Parathyroid adenoma (tissue), 2 donors: ENCODE measurements around the gene GPR137.

Experiments used
- H2AFZ ChIP-seq: fragments of 300-600 bp; sonication (generic); one replicate; pipeline ENCODE4 v1.7.0; 2017; ENCODE audit warnings: antibody characterized with exemption, mild to moderate bottlenecking
- H3K27ac ChIP-seq: fragments of 300-600 bp; sonication (generic); one replicate; pipeline ENCODE4 v1.7.0; 2017
- H3K27me3 ChIP-seq: fragments of 300-600 bp; sonication (generic); one replicate; pipeline ENCODE4 v1.7.0; 2017; ENCODE audit warnings: low read length; ENCODE audit not compliant: control insufficient read depth, insufficient read depth
- H3K36me3 ChIP-seq: fragments of 300-600 bp; sonication (generic); one replicate; pipeline ENCODE4 v1.7.0; 2017; ENCODE audit warnings: low read length; ENCODE audit not compliant: control insufficient read depth, insufficient read depth
- H3K4me1 ChIP-seq: fragments of 300-600 bp; sonication (generic); one replicate; pipeline ENCODE4 v1.7.0; 2017; ENCODE audit warnings: control low read depth
- H3K4me2 ChIP-seq: fragments of 300-600 bp; sonication (generic); one replicate; pipeline ENCODE4 v1.7.0; 2017; ENCODE audit warnings: low read length
- H3K4me3 ChIP-seq: fragments of 300-600 bp; sonication (generic); one replicate; pipeline ENCODE4 v1.7.0; 2017; ENCODE audit warnings: low read depth, low read length
- H3K79me2 ChIP-seq: fragments of 300-600 bp; sonication (generic); one replicate; pipeline ENCODE4 v1.7.0; 2017; ENCODE audit warnings: control low read depth
- H3K9ac ChIP-seq: fragments of 300-600 bp; sonication (generic); one replicate; pipeline ENCODE4 v1.7.0; 2017; ENCODE audit warnings: mild to moderate bottlenecking
- H3K9me3 ChIP-seq: fragments of 300-600 bp; sonication (generic); one replicate; pipeline ENCODE4 v1.7.0; 2017; ENCODE audit warnings: low read length; ENCODE audit not compliant: control insufficient read depth
- CTCF ChIP-seq: fragments of 300-600 bp; sonication (generic); IDR thresholded peaks from one replicate; pipeline ENCODE4 v1.7.0; 2017; ENCODE audit warnings: antibody characterized with exemption, mild to moderate bottlenecking
- donor health status: primary hyperparathyroidism.

Gene GPR137

DNA sequence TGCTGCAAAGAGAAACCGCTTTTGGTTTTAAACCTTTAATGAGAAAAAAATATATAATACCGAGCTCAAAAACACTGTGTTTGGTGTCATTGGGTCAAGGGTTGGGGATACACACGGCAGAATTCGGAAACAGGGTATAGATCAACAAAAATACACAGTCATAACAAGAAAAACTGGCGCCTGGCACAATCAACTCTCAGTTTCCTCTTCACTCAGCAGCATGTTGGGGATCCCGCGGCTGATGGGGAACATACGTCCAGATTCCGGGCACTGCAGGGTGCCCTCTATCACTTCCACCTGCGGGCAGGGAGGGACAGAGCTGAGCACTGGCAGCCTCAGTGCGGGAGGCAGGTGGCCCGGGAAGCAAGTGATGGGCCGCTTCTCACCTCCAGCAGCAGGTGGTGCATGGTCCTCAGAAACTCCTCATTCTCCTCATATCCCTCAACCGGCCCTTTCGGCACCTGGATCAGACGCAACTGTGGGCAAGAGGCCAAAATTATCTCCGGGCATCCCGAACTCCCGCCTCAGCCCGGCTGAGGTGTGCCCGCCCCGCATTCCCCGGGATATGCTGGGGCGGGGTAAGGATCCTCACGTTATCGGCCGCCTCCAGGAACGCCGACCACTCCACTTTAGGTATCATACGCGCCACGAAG lies 31.1 kb downstream of the GPR137 start:
- H3K4me3 ChIP-seq: peak overlapping the region; percentile 92
- peak overlapping the region; percentile 99 for H3K27ac ChIP-seq
- no peaks in the 10 kb centered on the region for H3K36me3 ChIP-seq
- peaks cover 4% of the 10 kb centered on the region for H3K4me1 ChIP-seq
- peak overlapping the region; percentile 78 for H2AFZ ChIP-seq
- H3K9me3 ChIP-seq: no peaks in the 10 kb centered on the region
- no peak for TF ChIP-seq CTCF
- peak overlapping the region; percentile 89 for H3K9ac ChIP-seq
- no peaks in the 10 kb centered on the region for H3K27me3 ChIP-seq
- H3K4me2 ChIP-seq: peak overlapping the region; percentile 99
- no peaks in the 10 kb centered on the region for H3K79me2 ChIP-seq

DNA sequence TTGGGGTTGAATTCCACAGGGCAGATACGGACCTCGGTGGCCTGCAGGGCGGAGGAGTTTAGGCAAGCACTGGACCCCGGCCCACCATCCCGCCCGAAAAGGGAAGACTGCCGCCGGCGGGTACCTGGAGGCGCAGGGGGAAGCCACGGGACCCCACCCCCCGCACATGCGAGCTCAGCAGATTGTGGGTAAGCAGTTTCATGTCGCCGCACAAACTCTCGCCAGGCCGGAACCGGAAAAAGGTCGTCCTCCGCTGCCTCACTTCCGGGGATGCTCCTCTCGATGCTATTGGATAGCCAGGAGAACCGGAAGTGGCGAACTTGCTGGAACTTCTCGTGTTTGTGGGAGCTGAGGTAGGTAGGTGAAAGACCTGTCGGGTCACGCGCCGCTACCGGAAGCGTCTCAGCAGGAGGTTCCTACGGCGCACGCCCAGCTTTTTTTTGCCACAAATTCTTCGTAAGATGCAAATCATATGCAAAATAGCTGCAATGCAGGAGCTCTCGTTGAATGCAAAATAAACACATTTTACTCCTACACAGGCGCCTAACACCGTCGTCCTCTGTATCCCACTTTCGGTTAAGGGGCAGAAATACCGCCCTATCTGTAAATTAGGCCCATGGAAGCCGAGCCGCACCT lies 31.8 kb downstream of the GPR137 start, which contains the start of gene TRMT112:
TSS of gene TRMT112 (minus strand) at position 235 of the 636 bp plus-strand sequence. CDS start at position 202, 33 bp downstream.
- Histone ChIP-seq H3K9ac (peak within 1 kb of the TSS; percentile 89), H3K79me2 (no peaks in the 10 kb centered on the region), H3K36me3 (no peaks in the 10 kb centered on the region), H3K4me3 (peak within 1 kb of the TSS; percentile 92), H3K27me3 (no peaks in the 10 kb centered on the region), H3K27ac (peak within 1 kb of the TSS; percentile 99), H3K9me3 (no peaks in the 10 kb centered on the region), H3K4me2 (peak within 1 kb of the TSS; percentile 99), H3K4me1 (peaks cover 4% of the 10 kb centered on the region), H2AFZ (peak within 1 kb of the TSS; percentile 78)
- TF ChIP-seq CTCF: no peak

GRCh38 chr11:64317961-64318765 lies 32.5 kb downstream of the GPR137 start, which contains the start of gene PRDX5:
PRDX5 (plus strand) TSS chr11:64318121; CDS start chr11:64318216, 95 bp downstream.
- H3K27ac ChIP-seq: peak within 1 kb of the TSS; percentile 99
- TF ChIP-seq CTCF: peak; percentile 42
- no peaks in the 10 kb centered on the region for H3K79me2 ChIP-seq
- peak within 1 kb of the TSS; percentile 78 for H2AFZ ChIP-seq
- H3K9me3 ChIP-seq: no peaks in the 10 kb centered on the region
- H3K4me2 ChIP-seq: peak within 1 kb of the TSS; percentile 99
- no peaks in the 10 kb centered on the region for H3K36me3 ChIP-seq
- no peaks in the 10 kb centered on the region for H3K27me3 ChIP-seq
- peak within 1 kb of the TSS; percentile 92 for H3K4me3 ChIP-seq
- H3K9ac ChIP-seq: peak within 1 kb of the TSS; percentile 89
- H3K4me1 ChIP-seq: peaks cover 4% of the 10 kb centered on the region

DNA sequence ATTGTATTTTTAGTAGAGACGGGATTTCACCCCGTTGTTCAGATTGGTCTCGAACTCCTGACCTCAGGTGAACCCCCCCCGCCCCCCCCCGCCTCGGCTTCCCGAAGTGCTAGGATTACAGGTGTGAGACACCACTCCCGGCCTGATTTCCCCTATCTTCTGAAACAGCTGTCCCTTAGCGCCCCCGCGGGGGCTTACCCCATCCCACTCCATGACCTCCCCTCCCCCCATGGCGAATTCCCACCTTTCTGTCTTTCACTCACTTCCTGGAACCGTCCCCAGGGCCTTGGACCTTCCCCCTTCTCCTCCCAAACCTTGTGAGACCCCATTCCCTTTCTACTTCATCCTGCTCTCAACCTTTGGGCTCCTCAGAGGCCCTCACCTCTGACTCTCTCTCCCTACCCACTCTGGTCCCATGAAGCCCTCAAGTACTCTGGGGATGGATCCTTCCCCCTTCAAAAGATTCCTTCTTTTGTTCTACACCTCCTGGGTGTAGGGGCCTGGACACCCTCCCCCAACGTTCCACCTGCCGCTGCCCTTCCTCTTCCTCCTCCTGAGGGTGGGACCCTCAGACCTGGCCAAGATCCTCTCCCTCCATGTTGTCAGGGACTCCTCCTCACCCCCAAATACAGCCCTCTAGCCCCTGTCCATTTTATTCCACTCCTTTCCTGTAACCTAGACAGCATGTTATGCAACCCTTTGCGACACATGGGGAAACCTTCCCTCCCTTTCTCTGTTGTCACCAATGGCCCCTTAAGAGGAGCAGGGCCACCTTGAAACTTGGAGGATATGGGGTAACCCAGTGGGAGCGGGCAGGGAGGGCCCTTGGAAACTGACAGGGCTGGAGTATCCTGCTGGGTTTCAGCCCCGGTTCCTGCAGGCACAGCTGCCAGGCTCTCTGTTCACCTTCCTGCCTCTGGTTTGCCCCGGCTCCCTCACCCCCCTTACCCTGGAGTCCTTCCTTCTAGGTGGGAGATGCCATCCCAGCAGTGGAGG lies 33.4 kb downstream of the GPR137 start:
- no peak overlapping the region for H3K9ac ChIP-seq
- no peaks in the 10 kb centered on the region for H3K9me3 ChIP-seq
- peak overlapping the region; percentile 99 for H3K4me2 ChIP-seq
- no peak for TF ChIP-seq CTCF
- no peaks in the 10 kb centered on the region for H3K27me3 ChIP-seq
- no peaks in the 10 kb centered on the region for H3K36me3 ChIP-seq
- peak overlapping the region; percentile 92 for H3K4me3 ChIP-seq
- H2AFZ ChIP-seq: no peak overlapping the region
- H3K4me1 ChIP-seq: peaks cover 4% of the 10 kb centered on the region
- H3K27ac ChIP-seq: peak overlapping the region; percentile 51
- no peaks in the 10 kb centered on the region for H3K79me2 ChIP-seq
